OCI-M1 (cell line): ENCODE data around the gene DISP1.

ENCODE experiments used
- DNase-seq: peaks from one replicate; lab custom pipeline; 2025; lab: John Stamatoyannopoulos, UW

Gene DISP1

GRCh38 chr1:222814536-222815439, at the start of gene DISP1:
Gene DISP1 (plus strand): TSS chr1:222815039. CDS start chr1:222942824, 127,785 bp downstream.
- DNase-seq, result peak; percentile 73

GRCh38 chr1:222767152-222767571, 47.7 kb upstream of the DISP1 start:
- DNase-seq, result no peak

GRCh38 chr1:222768592-222768991, 46.2 kb upstream of the DISP1 start:
- DNase-seq, result no peak

GRCh38 chr1:222769181-222769580, 45.7 kb upstream of the DISP1 start:
- DNase-seq, result peak; percentile 59

GRCh38 chr1:222769971-222770620, 44.7 kb upstream of the DISP1 start:
- no peak for DNase-seq

GRCh38 chr1:222772996-222773379, 41.9 kb upstream of the DISP1 start:
- DNase-seq, result no peak

- DNase-seq, result no peak
These were observed 37.4 kb upstream of the DISP1 start for GRCh38 chr1:222777463-222777862.

GRCh38 chr1:222777977-222778376, 36.9 kb upstream of the DISP1 start:
- DNase-seq, result no peak

GRCh38 chr1:222781251-222781650, 33.6 kb upstream of the DISP1 start:
- DNase-seq, result no peak

GRCh38 chr1:222783051-222783450, 31.8 kb upstream of the DISP1 start:
- DNase-seq, result no peak

GRCh38 chr1:222784371-222784770, 30.5 kb upstream of the DISP1 start:
- DNase-seq, result no peak

- DNase-seq, result no peak
These were observed 29.9 kb upstream of the DISP1 start for GRCh38 chr1:222784916-222785315.

- no peak for DNase-seq
These were observed 29.3 kb upstream of the DISP1 start for GRCh38 chr1:222785529-222785928.

GRCh38 chr1:222786121-222786520, 28.7 kb upstream of the DISP1 start:
- no peak for DNase-seq

GRCh38 chr1:222787729-222788128, 27.1 kb upstream of the DISP1 start:
- no peak for DNase-seq

- DNase-seq, result no peak
These were observed 26.3 kb upstream of the DISP1 start for GRCh38 chr1:222788402-222789156.

GRCh38 chr1:222790115-222790514, 24.7 kb upstream of the DISP1 start:
- no peak for DNase-seq

GRCh38 chr1:222790520-222790919, 24.3 kb upstream of the DISP1 start:
- no peak for DNase-seq

GRCh38 chr1:222791006-222791710, 23.7 kb upstream of the DISP1 start:
- DNase-seq, result no peak

- DNase-seq, result peak; percentile 48
These were observed 22.1 kb upstream of the DISP1 start for GRCh38 chr1:222792744-222793143.

GRCh38 chr1:222794656-222795474, 20.0 kb upstream of the DISP1 start:
- no peak for DNase-seq
